Liver (tissue), 9 donors: ENCODE measurements around the gene ACVR1. TPM values are rescaled to one million over a fixed set of nuclear protein-coding genes. Genes with fewer than 3 reads are reported as not detected.
"Not testable (repeated sequence)": the region's sequence is repeated elsewhere in the genome, so short reads cannot be mapped to it uniquely, and the experiment has no call there.

ENCODE experiments used
- DNase-seq: peaks from one replicate; pipeline ENCODE4 v3.0.0-alpha.2; 2017; ENCODE audit warnings: low spot score
- H3K27ac ChIP-seq, 2 donors: one replicate each; pipeline ENCODE4 v1.7.0; 2013; ENCODE audit warnings: inconsistent platforms in 2 of 2, low read length in 2 of 2, control low read depth in 1 of 2, low read depth in 1 of 2, mild to moderate bottlenecking in 1 of 2
- H3K27me3 ChIP-seq, 4 donors: one replicate each; pipeline versions ENCODE4 v1.6.1 to v1.7.0; 2013; ENCODE audit warnings: low read length in 3 of 4, inconsistent platforms in 1 of 4, mild to moderate bottlenecking in 1 of 4, moderate library complexity in 1 of 4; ENCODE audit not compliant: control insufficient read depth in 4 of 4, insufficient read depth in 4 of 4
- H3K36me3 ChIP-seq, 4 donors: one replicate each; pipeline versions ENCODE4 v1.6.1 to v1.7.0; 2013; ENCODE audit warnings: low read length in 3 of 4, mild to moderate bottlenecking in 3 of 4, low read depth in 1 of 4, moderate library complexity in 1 of 4; ENCODE audit not compliant: control insufficient read depth in 4 of 4, insufficient read depth in 3 of 4
- H3K4me1 ChIP-seq, 4 donors: one replicate each; pipeline versions ENCODE4 v1.6.1 to v1.7.0; 2013; ENCODE audit warnings: low read length in 3 of 4, mild to moderate bottlenecking in 3 of 4, moderate library complexity in 1 of 4; ENCODE audit not compliant: control insufficient read depth in 4 of 4, insufficient read depth in 4 of 4
- H3K4me3 ChIP-seq, 3 donors: one replicate each; pipeline versions ENCODE4 v1.6.1 to v1.7.0; 2013; ENCODE audit warnings: low read length in 3 of 3, control low read depth in 1 of 3, low read depth in 1 of 3, mild to moderate bottlenecking in 1 of 3
- H3K9ac ChIP-seq, 2 donors: one replicate each; pipeline ENCODE4 v1.7.0; 2013; ENCODE audit warnings: low read length in 2 of 2, mild to moderate bottlenecking in 2 of 2, moderate library complexity in 2 of 2, control low read depth in 1 of 2, low read depth in 1 of 2
- H3K9me3 ChIP-seq, 4 donors: one replicate each; pipeline versions ENCODE4 v1.6.1 to v1.7.0; 2013; ENCODE audit warnings: low read length in 3 of 4; ENCODE audit not compliant: control insufficient read depth in 4 of 4
- EGR1 ChIP-seq, 2 donors: IDR thresholded peaks; 2 replicates each; pipeline ENCODE4 v1.6.1; 2016 to 2018; ENCODE audit warnings: antibody characterized with exemption in 2 of 2, low read depth in 2 of 2
- FOXA1 ChIP-seq: IDR thresholded peaks from 2 replicates; pipeline ENCODE4 v1.6.1; 2016; ENCODE audit warnings: antibody characterized with exemption
- HNF4A ChIP-seq, 2 donors: conservative IDR thresholded peaks; 2 replicates each; pipeline ENCODE4 v1.6.1; 2016; ENCODE audit warnings: antibody characterized with exemption in 2 of 2, mild to moderate bottlenecking in 2 of 2
- HNF4G ChIP-seq: IDR thresholded peaks from 2 replicates; pipeline ENCODE4 v1.6.1; 2016; ENCODE audit warnings: antibody characterized with exemption
- JUND ChIP-seq, 2 donors: IDR thresholded peaks; 2 replicates each; pipeline ENCODE4 v1.6.1; 2016; ENCODE audit warnings: antibody characterized with exemption in 2 of 2
- NR2F2 ChIP-seq: IDR thresholded peaks from 2 replicates; pipeline ENCODE4 v1.6.1; 2016; ENCODE audit warnings: antibody characterized with exemption
- RAD21 ChIP-seq, 2 donors: IDR thresholded peaks; 2 replicates each; pipeline ENCODE4 v1.6.1; 2016; ENCODE audit warnings: antibody characterized with exemption in 2 of 2, mild to moderate bottlenecking in 2 of 2
- TAF1 ChIP-seq: conservative IDR thresholded peaks from 2 replicates; pipeline ENCODE4 v1.6.1; 2016; ENCODE audit warnings: antibody characterized with exemption, mild to moderate bottlenecking
- YY1 ChIP-seq: IDR thresholded peaks from 2 replicates; pipeline ENCODE4 v1.6.1; 2016; ENCODE audit warnings: antibody characterized with exemption, mild to moderate bottlenecking
- WGBS: extraction: QIAGEN DNeasy Blood & Tissue Kit; methylation state at CpG from one replicate; pipeline ENCODE4 v1.1.7; 2013; 5-methylcytosine and 5-hydroxymethylcytosine counted together
- polyA plus RNA-seq, 2 donors: library from polyadenylated mRNA; stranded (reverse) in 1 of 2; unstranded in 1 of 2; fragments of 200-250 nt in 1 of 2; fragments of >200 nt in 1 of 2; fragmentation: Nextera tagmentation in 1 of 2; extraction: Ambion mirVana in 1 of 2; gene quantifications; one replicate each; pipeline versions ENCODE4 v1.2.1 to v1.2.3, GENCODE V29; 2013 to 2015
- total RNA-seq, 2 donors: library from RNA; depleted of rRNA; stranded (reverse); fragments of >200 nt; gene quantifications; one replicate each; pipeline ENCODE4 v1.2.3, GENCODE V29; 2014
- TF ChIP-seq, protein P1 (sequence below): fragments of 150-350 bp; IDR thresholded peaks from 2 replicates; pipeline ENCODE4 v1.5.1; 2017; ENCODE audit warnings: improper control_type of control experiment, low read depth, low read length; ENCODE audit not compliant: missing input control
- TF ChIP-seq, protein P2 (sequence below): IDR thresholded peaks from 2 replicates; pipeline ENCODE4 v1.6.1; 2016; ENCODE audit warnings: antibody characterized with exemption
- TF ChIP-seq, protein P3 (sequence below): IDR thresholded peaks from 2 replicates; pipeline ENCODE4 v1.6.1; 2016; ENCODE audit warnings: antibody characterized with exemption
- TF ChIP-seq, protein P4 (sequence below): IDR thresholded peaks from 2 replicates; pipeline ENCODE4 v1.6.1; 2016; ENCODE audit warnings: antibody characterized with exemption, mild to moderate bottlenecking
- donor health status: healthy.
- donor health status: healthy.
- donor health status: healthy.
- donor health status: healthy.
- donor health status: healthy.

The ACVR1 gene
- total and polyA plus RNA-seq, 4 donors, result 6.2 to 20.4 (median 8.5) TPM

DNA sequence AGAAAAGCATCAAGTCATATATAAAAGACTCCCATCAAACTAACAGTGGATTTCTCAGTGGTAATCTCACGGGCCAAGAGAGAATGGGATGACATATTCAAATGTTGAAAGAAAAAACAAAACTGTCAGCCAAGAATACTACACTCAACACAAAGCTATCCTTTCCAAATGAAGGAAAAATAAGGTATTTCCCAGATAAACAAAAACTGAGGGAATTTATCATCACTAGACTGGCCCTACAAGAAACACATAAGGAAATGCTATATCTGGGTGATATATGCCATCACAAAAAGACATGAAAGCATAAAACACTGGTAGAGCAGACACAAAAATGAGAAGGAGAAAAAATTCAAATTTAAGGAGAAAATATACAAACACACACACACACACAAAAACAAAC, 118.6 kb downstream of the ACVR1 start:
- TF ChIP-seq RAD21 (IDR thresholded peaks at IDR 0.05), result no peak
- WGBS, result 97% methylated on average over 1 of the region's 1 CpG
- H3K4me1 ChIP-seq, result no peaks in the 10 kb centered on the region
- no peaks in the 10 kb centered on the region for H3K27me3 ChIP-seq
- no peak overlapping the region for H3K9ac ChIP-seq
- H3K27ac ChIP-seq, result no peak overlapping the region
- peaks cover 0 to 3% (median under 1%) of the 10 kb centered on the region in 4 donors for H3K9me3 ChIP-seq
- DNase-seq, result no peak
- H3K36me3 ChIP-seq, result peaks cover 2 to 40% (median 17%) of the 10 kb centered on the region in 4 donors
- no peak overlapping the region for H3K4me3 ChIP-seq

DNA sequence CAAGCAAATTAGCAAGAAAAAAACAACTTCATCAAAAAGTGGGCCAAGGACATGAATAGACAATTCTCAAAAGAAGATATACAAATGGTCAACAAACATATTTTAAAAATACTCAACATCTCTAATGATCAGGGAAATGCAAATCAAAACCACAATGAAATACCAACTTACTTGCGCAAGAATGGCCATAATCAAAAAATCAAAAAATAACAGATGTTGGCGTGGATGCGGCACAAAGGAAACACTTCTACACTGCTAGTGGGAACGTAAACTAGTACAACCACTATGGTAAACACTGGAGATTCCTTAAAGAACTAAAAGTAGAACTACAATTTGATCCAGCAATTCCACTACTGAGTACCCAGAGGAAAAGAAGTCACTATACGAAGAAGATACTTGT, 119.7 kb downstream of the ACVR1 start:
- peaks cover 2 to 37% (median 17%) of the 10 kb centered on the region in 4 donors for H3K36me3 ChIP-seq
- not testable (repeated sequence) for H3K27me3 ChIP-seq, H3K27ac ChIP-seq, DNase-seq, H3K4me3 ChIP-seq, H3K4me1 ChIP-seq, H3K9me3 ChIP-seq, H3K9ac ChIP-seq
- WGBS, result 97% methylated on average over 5 of the region's 5 CpGs

DNA sequence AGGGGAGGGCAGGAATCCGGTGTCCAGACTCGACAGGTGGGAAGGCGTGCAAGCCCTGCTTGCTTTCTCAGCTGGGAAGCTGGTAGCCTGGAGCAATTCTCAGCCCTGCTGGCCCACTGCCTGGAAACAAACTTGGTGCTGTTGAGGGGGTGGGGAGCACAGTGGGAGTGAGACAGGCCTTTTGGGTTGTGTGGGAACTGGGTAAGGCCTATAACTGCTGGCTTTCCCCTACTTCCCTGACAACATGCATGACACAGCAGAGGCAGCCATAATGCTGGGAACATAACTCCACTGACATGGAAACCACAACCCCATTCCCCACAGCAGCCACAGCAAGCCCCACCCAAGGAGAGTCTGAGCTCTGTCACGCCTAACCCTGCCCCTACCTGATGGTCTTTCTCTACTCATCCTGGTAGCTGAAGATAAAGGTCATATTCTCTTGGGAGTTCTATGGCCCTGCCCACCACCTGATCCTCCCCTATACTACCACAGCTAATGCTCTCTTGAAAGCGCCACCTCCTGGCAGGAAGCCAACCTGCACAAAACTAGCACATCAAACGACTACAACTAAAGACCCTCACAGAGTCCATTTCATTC, 124.6 kb downstream of the ACVR1 start:
- Histone ChIP-seq H3K9ac (no peak overlapping the region), H3K9me3 (peaks cover 0 to 2% (median 0%) of the 10 kb centered on the region in 4 donors), H3K4me3 (no peak overlapping the region), H3K27me3 (no peaks in the 10 kb centered on the region), H3K36me3 (peaks cover 2 to 20% (median 6%) of the 10 kb centered on the region in 4 donors), H3K4me1 (peaks cover 4 to 30% (median 26%) of the 10 kb centered on the region in 4 donors), H3K27ac (no peak overlapping the region)
- DNase-seq, result no peak
- 93% methylated on average over 6 of the region's 6 CpGs for WGBS
- TF ChIP-seq EGR1 (IDR thresholded peaks at IDR 0.05; ENCODE audit: low read depth in 2 of 2), result no peak
- TF ChIP-seq RAD21 (IDR thresholded peaks at IDR 0.05), result no peak
- TF ChIP-seq, protein P1, sequence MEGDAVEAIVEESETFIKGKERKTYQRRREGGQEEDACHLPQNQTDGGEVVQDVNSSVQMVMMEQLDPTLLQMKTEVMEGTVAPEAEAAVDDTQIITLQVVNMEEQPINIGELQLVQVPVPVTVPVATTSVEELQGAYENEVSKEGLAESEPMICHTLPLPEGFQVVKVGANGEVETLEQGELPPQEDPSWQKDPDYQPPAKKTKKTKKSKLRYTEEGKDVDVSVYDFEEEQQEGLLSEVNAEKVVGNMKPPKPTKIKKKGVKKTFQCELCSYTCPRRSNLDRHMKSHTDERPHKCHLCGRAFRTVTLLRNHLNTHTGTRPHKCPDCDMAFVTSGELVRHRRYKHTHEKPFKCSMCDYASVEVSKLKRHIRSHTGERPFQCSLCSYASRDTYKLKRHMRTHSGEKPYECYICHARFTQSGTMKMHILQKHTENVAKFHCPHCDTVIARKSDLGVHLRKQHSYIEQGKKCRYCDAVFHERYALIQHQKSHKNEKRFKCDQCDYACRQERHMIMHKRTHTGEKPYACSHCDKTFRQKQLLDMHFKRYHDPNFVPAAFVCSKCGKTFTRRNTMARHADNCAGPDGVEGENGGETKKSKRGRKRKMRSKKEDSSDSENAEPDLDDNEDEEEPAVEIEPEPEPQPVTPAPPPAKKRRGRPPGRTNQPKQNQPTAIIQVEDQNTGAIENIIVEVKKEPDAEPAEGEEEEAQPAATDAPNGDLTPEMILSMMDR, result no peak
- no peak for TF ChIP-seq TAF1
- TF ChIP-seq YY1, result no peak
- no peak for TF ChIP-seq JUND (IDR thresholded peaks at IDR 0.05)
- no peak for TF ChIP-seq HNF4G
- no peak for TF ChIP-seq HNF4A (conservative IDR thresholded peaks at IDR 0.05)
- TF ChIP-seq, protein P2, sequence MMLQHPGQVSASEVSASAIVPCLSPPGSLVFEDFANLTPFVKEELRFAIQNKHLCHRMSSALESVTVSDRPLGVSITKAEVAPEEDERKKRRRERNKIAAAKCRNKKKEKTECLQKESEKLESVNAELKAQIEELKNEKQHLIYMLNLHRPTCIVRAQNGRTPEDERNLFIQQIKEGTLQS, result no peak
- TF ChIP-seq, protein P3, sequence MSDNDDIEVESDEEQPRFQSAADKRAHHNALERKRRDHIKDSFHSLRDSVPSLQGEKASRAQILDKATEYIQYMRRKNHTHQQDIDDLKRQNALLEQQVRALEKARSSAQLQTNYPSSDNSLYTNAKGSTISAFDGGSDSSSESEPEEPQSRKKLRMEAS, result no peak
- no peak for TF ChIP-seq FOXA1
- no peak for TF ChIP-seq NR2F2
- TF ChIP-seq, protein P4, sequence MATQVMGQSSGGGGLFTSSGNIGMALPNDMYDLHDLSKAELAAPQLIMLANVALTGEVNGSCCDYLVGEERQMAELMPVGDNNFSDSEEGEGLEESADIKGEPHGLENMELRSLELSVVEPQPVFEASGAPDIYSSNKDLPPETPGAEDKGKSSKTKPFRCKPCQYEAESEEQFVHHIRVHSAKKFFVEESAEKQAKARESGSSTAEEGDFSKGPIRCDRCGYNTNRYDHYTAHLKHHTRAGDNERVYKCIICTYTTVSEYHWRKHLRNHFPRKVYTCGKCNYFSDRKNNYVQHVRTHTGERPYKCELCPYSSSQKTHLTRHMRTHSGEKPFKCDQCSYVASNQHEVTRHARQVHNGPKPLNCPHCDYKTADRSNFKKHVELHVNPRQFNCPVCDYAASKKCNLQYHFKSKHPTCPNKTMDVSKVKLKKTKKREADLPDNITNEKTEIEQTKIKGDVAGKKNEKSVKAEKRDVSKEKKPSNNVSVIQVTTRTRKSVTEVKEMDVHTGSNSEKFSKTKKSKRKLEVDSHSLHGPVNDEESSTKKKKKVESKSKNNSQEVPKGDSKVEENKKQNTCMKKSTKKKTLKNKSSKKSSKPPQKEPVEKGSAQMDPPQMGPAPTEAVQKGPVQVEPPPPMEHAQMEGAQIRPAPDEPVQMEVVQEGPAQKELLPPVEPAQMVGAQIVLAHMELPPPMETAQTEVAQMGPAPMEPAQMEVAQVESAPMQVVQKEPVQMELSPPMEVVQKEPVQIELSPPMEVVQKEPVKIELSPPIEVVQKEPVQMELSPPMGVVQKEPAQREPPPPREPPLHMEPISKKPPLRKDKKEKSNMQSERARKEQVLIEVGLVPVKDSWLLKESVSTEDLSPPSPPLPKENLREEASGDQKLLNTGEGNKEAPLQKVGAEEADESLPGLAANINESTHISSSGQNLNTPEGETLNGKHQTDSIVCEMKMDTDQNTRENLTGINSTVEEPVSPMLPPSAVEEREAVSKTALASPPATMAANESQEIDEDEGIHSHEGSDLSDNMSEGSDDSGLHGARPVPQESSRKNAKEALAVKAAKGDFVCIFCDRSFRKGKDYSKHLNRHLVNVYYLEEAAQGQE, result no peak
